Measurements from ENCODE around the gene COLEC12.

COLEC12 gene

DNA sequence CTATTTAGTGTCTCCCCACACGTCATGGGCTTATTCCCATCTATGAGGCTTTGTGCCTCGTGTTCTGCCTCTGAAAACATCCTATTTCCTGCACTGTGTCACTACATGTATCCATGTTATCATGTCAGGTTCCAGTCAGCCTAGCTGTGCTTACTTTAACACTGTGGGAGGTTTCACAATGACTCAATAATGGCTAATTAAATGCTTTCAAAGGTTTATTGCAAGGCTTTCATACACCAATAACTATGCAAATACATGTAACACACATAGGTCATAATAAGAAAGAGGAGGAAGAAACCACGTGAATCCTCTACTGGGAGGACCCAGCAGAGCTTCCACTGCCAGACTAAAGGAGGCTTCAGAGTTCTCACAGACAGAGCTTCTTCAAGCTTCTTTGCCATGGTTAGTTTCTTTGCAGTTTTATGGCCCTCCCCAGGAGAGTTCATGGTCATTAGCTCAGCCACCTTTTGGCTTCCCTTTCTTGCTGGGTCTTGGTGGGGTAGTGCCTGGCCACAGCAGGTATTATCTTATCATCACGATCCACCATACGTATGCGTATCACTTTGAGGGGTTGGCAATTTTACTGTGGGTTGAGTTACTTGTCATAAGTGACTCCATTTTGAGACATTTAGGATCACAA lies 5.1 kb upstream of the COLEC12 start:
- ATAC-seq, result no peak

GRCh38 chr18:501406-501714 lies 859 bp upstream of the COLEC12 start:
- no peak for ATAC-seq

DNA sequence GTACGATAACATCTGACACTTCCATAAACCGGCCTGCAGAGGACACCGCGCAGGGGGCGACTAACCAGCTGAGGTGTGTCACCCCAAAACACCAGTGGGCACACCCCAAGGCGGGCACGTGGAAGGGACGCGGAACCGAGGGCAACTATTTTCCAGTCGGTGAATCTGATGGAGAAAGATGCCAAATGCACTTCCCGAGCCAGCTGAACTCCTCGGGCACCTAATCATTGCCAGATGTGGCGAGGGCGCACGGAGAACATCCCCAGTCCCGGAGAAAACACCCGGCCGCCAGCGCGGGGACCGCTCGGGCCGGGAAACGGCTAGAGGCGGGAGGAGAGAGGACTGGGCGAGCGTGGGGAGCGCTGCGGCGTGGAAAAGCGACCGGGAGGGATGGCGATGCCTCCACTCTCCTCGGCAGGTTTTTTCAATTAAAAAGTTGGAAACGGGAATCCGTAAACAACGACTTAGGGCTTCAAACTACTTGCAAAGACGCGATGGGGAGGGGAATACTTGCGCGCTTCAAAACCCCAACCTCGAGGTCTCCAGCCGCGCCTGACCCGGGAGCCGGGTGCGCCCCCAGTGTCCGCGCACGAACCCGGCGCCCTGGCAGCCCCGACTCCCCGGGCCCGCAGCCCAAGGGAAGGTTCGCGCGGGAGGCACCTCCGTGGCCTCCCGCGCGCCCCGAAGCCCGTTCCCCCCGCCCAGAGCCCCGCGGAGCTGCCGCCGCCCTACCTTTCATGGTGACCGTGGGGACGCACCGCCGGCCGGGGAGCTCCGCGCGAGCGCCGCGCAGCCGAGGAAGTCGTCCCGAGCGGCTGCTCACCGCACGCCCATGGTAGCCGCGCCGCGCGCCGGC lies 497 bp downstream of the COLEC12 start:
- no peak for ATAC-seq

DNA sequence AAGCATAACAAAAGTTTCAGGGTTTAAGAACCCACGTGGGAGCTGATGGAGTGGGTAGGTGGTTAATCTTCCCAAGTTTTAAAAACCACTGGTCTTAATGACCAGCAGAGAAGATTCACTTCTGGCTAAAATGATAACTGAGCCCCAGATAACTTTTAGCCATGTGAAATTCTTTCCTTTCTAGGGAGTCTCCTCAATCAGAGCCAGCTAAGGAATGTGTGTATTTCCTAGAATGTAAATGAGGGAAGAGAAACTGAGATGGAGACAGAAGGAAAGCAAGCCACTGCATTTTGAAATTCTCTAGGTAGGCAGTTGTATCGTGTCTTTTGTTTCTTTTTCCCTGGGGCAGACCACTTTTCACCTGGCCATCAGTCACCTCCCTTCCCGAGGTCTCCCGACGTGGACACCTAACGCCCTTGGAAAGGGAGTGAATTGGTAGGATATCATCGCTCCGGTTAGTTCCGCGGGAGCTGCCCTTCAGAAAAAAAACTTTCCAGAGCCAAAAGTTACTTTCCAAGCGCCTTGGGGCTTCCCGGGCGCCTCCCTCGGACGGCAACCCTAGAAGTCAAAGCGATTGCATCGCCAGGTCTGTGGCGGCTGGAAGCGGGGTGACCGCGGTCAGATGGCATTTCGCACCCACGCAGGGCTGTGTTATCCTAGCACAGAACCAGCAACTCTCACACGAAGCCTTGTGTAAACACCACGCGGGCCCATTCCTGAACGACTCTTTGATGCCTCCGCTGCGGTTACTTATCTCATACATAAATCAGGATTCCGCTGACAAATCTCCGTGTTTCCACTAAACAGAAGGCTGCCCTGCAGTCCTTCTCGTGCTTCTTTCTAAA lies 1.3 kb downstream of the COLEC12 start:
- ATAC-seq, result no peak

GRCh38 chr18:497688-498087 lies 2.8 kb downstream of the COLEC12 start:
- no peak for ATAC-seq

GRCh38 chr18:495452-495851 lies 5.0 kb downstream of the COLEC12 start:
- no peak for ATAC-seq

- no peak for ATAC-seq
Observed at GRCh38 chr18:495017-495416, 5.5 kb downstream of the COLEC12 start.

DNA sequence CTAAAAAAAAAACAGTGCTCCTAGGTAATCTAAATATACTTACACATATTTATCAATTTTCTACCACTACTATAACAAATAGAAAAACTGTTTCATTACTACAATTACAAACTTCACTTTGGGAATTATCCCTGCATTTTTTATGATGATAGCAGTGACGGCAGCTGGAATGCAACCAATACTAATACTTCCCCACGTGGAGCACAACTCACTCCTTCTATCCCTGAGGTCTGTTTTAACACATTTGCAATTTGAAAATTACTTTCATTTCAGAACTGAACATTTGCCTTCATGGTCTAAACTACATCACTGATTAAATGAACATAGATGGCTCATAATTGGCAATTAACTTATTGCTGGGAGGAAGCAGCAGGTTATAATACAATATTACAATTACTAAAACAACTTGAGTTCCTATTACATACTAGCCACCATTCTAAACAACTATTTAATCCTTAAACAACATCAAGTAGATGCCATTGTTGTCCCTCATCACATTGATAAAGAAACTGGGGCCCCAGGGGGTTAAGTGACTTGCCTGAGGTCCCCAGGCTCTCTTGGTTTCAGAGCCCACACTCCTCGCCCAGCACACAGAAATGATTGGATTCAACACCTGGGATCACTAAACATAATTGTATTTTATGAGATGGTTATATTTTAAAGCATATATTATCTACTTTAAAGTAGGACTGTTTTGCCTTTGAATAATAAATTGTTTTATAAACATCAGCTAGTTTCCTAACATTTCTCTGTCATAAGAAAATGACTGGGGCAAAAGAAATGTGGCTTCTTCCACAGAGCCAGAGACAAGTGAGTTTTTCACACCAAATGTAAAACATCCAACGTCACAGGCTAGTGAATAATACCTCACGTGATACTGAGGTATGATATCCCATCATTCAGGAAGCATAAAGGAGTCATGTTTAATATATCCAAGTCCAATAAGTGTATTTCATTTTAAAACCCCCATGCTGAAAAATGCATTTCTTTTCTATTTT lies 6.2 kb downstream of the COLEC12 start:
- no peak for ATAC-seq

- no peak for ATAC-seq
Observed at GRCh38 chr18:492451-492850, 8.1 kb downstream of the COLEC12 start.

DNA sequence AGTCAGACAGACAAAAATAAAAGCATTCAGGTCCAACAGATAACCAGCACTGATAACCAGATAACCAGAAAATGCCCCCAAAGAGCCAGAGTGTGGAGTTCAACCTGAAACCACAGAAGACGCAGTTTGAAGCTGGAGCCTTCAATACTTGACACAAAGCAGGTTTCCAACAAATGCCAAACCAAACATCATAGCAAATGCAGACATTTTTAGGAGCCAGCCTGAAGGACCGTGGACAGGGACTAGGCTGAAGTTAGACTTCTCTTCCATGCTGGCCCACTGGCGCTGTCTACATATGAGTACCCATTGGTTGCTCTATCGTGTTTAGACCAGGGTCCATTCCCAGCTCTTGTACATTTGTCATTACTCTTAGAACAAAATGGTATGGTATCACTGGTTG lies 9.9 kb downstream of the COLEC12 start:
- no peak for ATAC-seq

DNA sequence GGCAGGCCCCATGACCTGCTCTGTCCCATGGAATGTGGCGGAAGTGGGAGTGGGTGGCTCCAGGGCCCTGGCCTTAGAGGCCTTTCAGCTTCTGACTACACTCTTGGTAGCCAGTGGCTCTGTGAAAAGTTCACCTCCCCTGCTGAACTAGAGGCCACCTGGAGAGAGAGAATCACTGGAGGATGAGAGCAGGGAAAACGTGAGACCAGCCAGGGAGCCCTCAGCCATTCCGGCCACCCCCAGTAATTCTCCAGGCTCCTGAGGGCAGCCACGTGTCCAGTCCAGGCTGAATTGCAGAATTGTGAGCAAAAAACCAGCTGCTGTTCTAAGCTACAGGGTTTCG lies 10.5 kb downstream of the COLEC12 start:
- no peak for ATAC-seq

DNA sequence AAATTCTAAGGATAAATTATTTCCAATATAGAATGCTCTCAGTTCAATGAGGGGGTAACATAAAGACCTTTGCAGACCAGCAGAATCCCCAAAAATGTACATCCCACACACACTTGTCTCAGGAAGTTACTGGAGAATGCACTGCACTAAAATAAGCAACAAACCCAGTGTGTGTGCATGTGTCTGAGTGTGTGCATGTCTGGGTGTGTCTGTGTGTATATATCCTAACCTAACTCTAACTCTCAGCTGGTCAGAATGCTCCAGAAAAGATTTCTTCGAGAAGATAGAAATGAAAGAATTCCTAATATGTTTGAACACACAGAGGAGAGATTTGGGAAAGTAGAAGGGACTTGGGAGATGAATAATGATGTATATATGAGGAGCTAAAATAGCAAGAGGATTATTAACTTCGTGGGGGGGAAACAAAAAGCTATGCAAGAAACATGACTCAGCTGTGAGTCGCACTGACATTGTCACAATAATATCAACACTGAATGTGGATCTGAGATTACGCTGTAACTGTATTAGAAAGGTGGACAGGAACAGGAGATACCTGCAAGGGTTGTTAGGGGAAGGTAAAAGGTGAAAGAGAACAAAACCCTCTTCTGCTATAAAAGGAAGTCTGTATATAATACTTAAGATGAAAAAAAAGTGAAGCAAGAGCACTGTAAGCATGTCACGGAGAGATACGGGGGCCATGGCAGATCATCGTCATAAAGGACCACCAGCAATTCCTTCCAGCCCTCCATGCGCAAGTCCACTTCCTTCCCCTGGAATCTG lies 11.1 kb downstream of the COLEC12 start:
- ATAC-seq, result no peak

- ATAC-seq, result no peak
Observed at GRCh38 chr18:486929-487740, 13.4 kb downstream of the COLEC12 start.

GRCh38 chr18:484749-485464 lies 15.6 kb downstream of the COLEC12 start:
- ATAC-seq, result no peak

- no peak for ATAC-seq
Observed at GRCh38 chr18:478681-479080, 21.8 kb downstream of the COLEC12 start.

DNA sequence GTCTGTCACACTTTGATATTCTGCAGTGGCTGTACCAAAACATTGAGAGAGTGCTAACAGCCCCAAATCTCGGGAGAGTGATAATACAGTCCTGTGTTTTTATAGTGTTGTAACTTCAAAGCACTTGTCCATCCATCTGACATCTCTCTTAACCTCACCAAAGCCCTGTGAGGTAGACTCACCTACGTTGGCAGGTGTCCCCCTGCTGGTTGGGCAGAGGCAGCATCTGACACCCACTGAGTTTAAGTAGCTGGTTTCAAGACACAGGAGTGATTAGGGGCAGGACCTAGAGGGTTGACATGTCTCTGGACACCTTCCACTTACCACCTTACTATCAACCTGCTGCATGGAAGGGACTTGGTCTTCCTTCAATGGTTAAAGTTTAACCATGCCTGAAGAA lies 22.9 kb downstream of the COLEC12 start:
- ATAC-seq, result no peak

- no peak for ATAC-seq
Observed at GRCh38 chr18:476251-476664, 24.2 kb downstream of the COLEC12 start.

GRCh38 chr18:475202-476031 lies 25.1 kb downstream of the COLEC12 start:
- ATAC-seq, result no peak

DNA sequence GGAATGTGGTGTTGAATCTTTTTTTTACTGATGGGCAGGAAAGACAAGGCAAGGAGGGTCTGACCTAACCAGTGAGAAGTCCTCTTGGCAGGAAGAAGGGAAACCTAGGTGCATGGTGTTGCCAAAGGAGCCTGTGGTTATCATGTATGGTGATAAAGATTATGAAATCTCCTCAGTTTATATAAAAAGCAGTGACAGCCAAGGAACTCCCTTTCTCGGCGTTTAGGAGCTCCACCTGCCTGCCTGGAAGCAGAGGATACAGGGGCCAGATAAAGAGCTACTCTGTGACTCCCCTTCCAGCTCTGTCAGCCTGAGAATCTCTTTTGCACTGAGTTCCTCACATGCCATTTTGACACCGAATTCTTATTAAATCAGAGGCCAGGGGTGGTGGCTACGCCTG lies 26.1 kb downstream of the COLEC12 start:
- ATAC-seq, result no peak

Data from activated CD4-positive, CD25-positive, alpha-beta regulatory T cell treated with anti-CD3 and anti-CD28 coated beads, Interleukin-2, amount 50 U/mL, for 24 hours (primary cell).